RCC 7860 (cell line): Measurements from ENCODE around the gene ZNF480.
"Not testable (repeated sequence)": the region's sequence is repeated elsewhere in the genome, so short reads cannot be mapped to it uniquely, and the experiment has no call there.

ENCODE experiments used
- DNase-seq: peaks from one replicate; pipeline ENCODE4 v3.0.0-alpha.2; 2015; ENCODE audit warnings: low spot score
- FAIRE-seq: peaks from 2 replicates; lab custom pipeline; 2012; peaks lifted over from hg19 to GRCh38; lab: Jason Lieb, UNC

The ZNF480 gene

GRCh38 chr19:52336791-52337381, 39.9 kb downstream of the ZNF480 start:
- FAIRE-seq (no peak), DNase-seq (no peak)

GRCh38 chr19:52339022-52339421, 42.1 kb downstream of the ZNF480 start:
- DNase-seq, FAIRE-seq: not testable (repeated sequence)

GRCh38 chr19:52343548-52343947, 46.6 kb downstream of the ZNF480 start:
- DNase-seq: no peak
- FAIRE-seq: no peak

- no peak for FAIRE-seq
Observed at GRCh38 chr19:52345162-52345561, 48.2 kb downstream of the ZNF480 start.

GRCh38 chr19:52351512-52351911, 54.5 kb downstream of the ZNF480 start:
- FAIRE-seq (no peak), DNase-seq (no peak)

More at GRCh38 chr19:52345162-52345561, 48.2 kb downstream of the ZNF480 start:
- DNase-seq: no peak

GRCh38 chr19:52366414-52366824, 69.5 kb downstream of the ZNF480 start:
- DNase-seq (no peak), FAIRE-seq (no peak)

GRCh38 chr19:52369559-52370340, 72.8 kb downstream of the ZNF480 start, which contains the start of gene ZNF880:
TSS of gene ZNF880 (plus strand) at chr19:52369923. CDS start at chr19:52369966, 43 bp downstream.
- no peak for FAIRE-seq
- DNase-seq: no peak

GRCh38 chr19:52370341-52370710, 73.4 kb downstream of the ZNF480 start:
- FAIRE-seq: no peak
- no peak for DNase-seq
